ENCODE measurements around the gene HMOX1. TPM values are rescaled to one million over a fixed set of nuclear protein-coding genes. Genes with fewer than 3 reads are reported as not detected.

The HMOX1 gene
- total RNA-seq, 2 donors from 2014 or later = 4.9 to 7.3 TPM

- Mint-ChIP-seq H3K9me3 (no peaks in the 10 kb centered on the region), H3K27ac (peak overlapping the region in 1 of 2 donors; percentile 82), H3K4me3 (peak overlapping the region; percentile 79), H3K4me1 (ENCODE audit: low read depth in 2 of 2) (peaks cover 22 to 27% of the 10 kb centered on the region in 2 donors), H3K36me3 (no peaks in the 10 kb centered on the region), H3K27me3 (no peaks in the 10 kb centered on the region)
- DNase-seq (ENCODE audit: low spot score) = no peak
- ATAC-seq = no peak
These were observed 1.5 kb upstream of the HMOX1 start for GRCh38 chr22:35379146-35379993.

- Mint-ChIP-seq H3K27ac (peak overlapping the region; percentile 71 to 82), H3K4me3 (peak overlapping the region; percentile 79), H3K4me1 (ENCODE audit: low read depth in 2 of 2) (peaks cover 22 to 27% of the 10 kb centered on the region in 2 donors), H3K36me3 (no peaks in the 10 kb centered on the region), H3K27me3 (no peaks in the 10 kb centered on the region), H3K9me3 (no peaks in the 10 kb centered on the region)
- no peak for DNase-seq (ENCODE audit: low spot score)
- no peak for ATAC-seq
These were observed 883 bp upstream of the HMOX1 start for GRCh38 chr22:35380013-35380412.

GRCh38 chr22:35381424-35382009, 621 bp downstream of the HMOX1 start:
- Mint-ChIP-seq H3K36me3 (no peaks in the 10 kb centered on the region), H3K27ac (peak overlapping the region in 1 of 2 donors; percentile 71), H3K27me3 (no peaks in the 10 kb centered on the region), H3K4me1 (ENCODE audit: low read depth in 2 of 2) (peaks cover 22 to 27% of the 10 kb centered on the region in 2 donors), H3K9me3 (no peaks in the 10 kb centered on the region), H3K4me3 (peak overlapping the region; percentile 79)
- DNase-seq (ENCODE audit: low spot score) (no peak), ATAC-seq (no peak)

- DNase-seq (ENCODE audit: low spot score) = no peak
- H3K9me3 Mint-ChIP-seq = no peaks in the 10 kb centered on the region
- no peaks in the 10 kb centered on the region for H3K36me3 Mint-ChIP-seq
- no peak overlapping the region for H3K4me3 Mint-ChIP-seq
- ATAC-seq = no peak
- no peaks in the 10 kb centered on the region for H3K27me3 Mint-ChIP-seq
- H3K27ac Mint-ChIP-seq = no peak overlapping the region
- H3K4me1 Mint-ChIP-seq (ENCODE audit: low read depth in 2 of 2) = peaks cover 11 to 16% of the 10 kb centered on the region in 2 donors
These were observed 2.8 kb downstream of the HMOX1 start for GRCh38 chr22:35383679-35384071.

GRCh38 chr22:35384527-35384926, 3.6 kb downstream of the HMOX1 start:
- no peak overlapping the region for H3K27ac Mint-ChIP-seq

GRCh38 chr22:35384975-35385588, 4.2 kb downstream of the HMOX1 start:
- Mint-ChIP-seq H3K36me3 (no peaks in the 10 kb centered on the region), H3K4me3 (no peak overlapping the region), H3K27me3 (no peaks in the 10 kb centered on the region), H3K4me1 (ENCODE audit: low read depth in 2 of 2) (peaks cover 7 to 14% of the 10 kb centered on the region in 2 donors), H3K9me3 (no peaks in the 10 kb centered on the region), H3K27ac (no peak overlapping the region)
- DNase-seq (ENCODE audit: low spot score) (no peak), ATAC-seq (no peak)

More at GRCh38 chr22:35384527-35384926, 3.6 kb downstream of the HMOX1 start:
- ATAC-seq (no peak), DNase-seq (ENCODE audit: low spot score) (no peak)
- H3K4me3 Mint-ChIP-seq = no peak overlapping the region
- no peaks in the 10 kb centered on the region for H3K27me3 Mint-ChIP-seq
- no peaks in the 10 kb centered on the region for H3K9me3 Mint-ChIP-seq
- no peaks in the 10 kb centered on the region for H3K36me3 Mint-ChIP-seq
- peaks cover 11 to 16% of the 10 kb centered on the region in 2 donors for H3K4me1 Mint-ChIP-seq (ENCODE audit: low read depth in 2 of 2)

- Mint-ChIP-seq H3K4me1 (ENCODE audit: low read depth in 2 of 2) (peaks cover 0 to under 1% of the 10 kb centered on the region in 2 donors), H3K4me3 (no peak overlapping the region), H3K9me3 (no peaks in the 10 kb centered on the region), H3K27ac (no peak overlapping the region), H3K27me3 (no peaks in the 10 kb centered on the region), H3K36me3 (no peaks in the 10 kb centered on the region)
- DNase-seq (ENCODE audit: low spot score) (no peak), ATAC-seq (no peak)
These were observed 5.9 kb downstream of the HMOX1 start for GRCh38 chr22:35386670-35387288.

- Mint-ChIP-seq H3K27me3 (no peaks in the 10 kb centered on the region), H3K9me3 (no peaks in the 10 kb centered on the region), H3K36me3 (no peaks in the 10 kb centered on the region), H3K4me3 (no peak overlapping the region), H3K4me1 (ENCODE audit: low read depth in 2 of 2) (peaks cover 9% of the 10 kb centered on the region in 2 donors), H3K27ac (no peak overlapping the region)
- ATAC-seq (no peak), DNase-seq (ENCODE audit: low spot score) (no peak)
These were observed 10.0 kb downstream of the HMOX1 start for GRCh38 chr22:35390933-35391332.

GRCh38 chr22:35392357-35392756, 11.5 kb downstream of the HMOX1 start:
- ATAC-seq (no peak), DNase-seq (ENCODE audit: low spot score) (no peak)
- Mint-ChIP-seq H3K36me3 (no peaks in the 10 kb centered on the region), H3K27me3 (no peaks in the 10 kb centered on the region), H3K27ac (no peak overlapping the region), H3K9me3 (no peaks in the 10 kb centered on the region), H3K4me1 (ENCODE audit: low read depth in 2 of 2) (peaks cover 9% of the 10 kb centered on the region in 2 donors), H3K4me3 (no peak overlapping the region)

- Mint-ChIP-seq H3K27me3 (no peaks in the 10 kb centered on the region), H3K27ac (peak overlapping the region; percentile 27 to 43), H3K4me3 (no peak overlapping the region), H3K9me3 (no peaks in the 10 kb centered on the region), H3K4me1 (ENCODE audit: low read depth in 2 of 2) (peaks cover 9% of the 10 kb centered on the region in 2 donors), H3K36me3 (no peaks in the 10 kb centered on the region)
- ATAC-seq (no peak), DNase-seq (ENCODE audit: low spot score) (no peak)
These were observed 12.5 kb downstream of the HMOX1 start for GRCh38 chr22:35393116-35394010.

- H3K27ac Mint-ChIP-seq = peak overlapping the region; percentile 27 to 43
These were observed 13.1 kb downstream of the HMOX1 start for GRCh38 chr22:35394011-35394312.

GRCh38 chr22:35394810-35395563, 14.1 kb downstream of the HMOX1 start:
- Mint-ChIP-seq H3K4me3 (no peak overlapping the region), H3K36me3 (no peaks in the 10 kb centered on the region), H3K9me3 (no peaks in the 10 kb centered on the region), H3K27ac (no peak overlapping the region), H3K27me3 (no peaks in the 10 kb centered on the region), H3K4me1 (ENCODE audit: low read depth in 2 of 2) (peaks cover 9 to 14% of the 10 kb centered on the region in 2 donors)
- no peak for ATAC-seq
- DNase-seq (ENCODE audit: low spot score) = no peak

More at GRCh38 chr22:35394011-35394312, 13.1 kb downstream of the HMOX1 start:
- DNase-seq (ENCODE audit: low spot score) (no peak), ATAC-seq (no peak)
- H3K9me3 Mint-ChIP-seq = no peaks in the 10 kb centered on the region
- H3K27me3 Mint-ChIP-seq = no peaks in the 10 kb centered on the region
- peaks cover 9% of the 10 kb centered on the region in 2 donors for H3K4me1 Mint-ChIP-seq (ENCODE audit: low read depth in 2 of 2)
- no peak overlapping the region for H3K4me3 Mint-ChIP-seq
- no peaks in the 10 kb centered on the region for H3K36me3 Mint-ChIP-seq

All from natural killer cell treated with Interleukin-12 subunit alpha and Interleukin-12 subunit beta and Interleukin-15 and Interleukin-18, amount 100 ng/mL, for 72 hours (primary cell).